Stimulated activated naive CD4-positive, alpha-beta T cell (primary cell): ENCODE measurements around the gene OLFML3.

ENCODE experiments used
- DNase-seq, 6 experiments: peaks; one replicate each; lab custom pipeline; 2025; lab: John Stamatoyannopoulos, UW

Gene OLFML3

DNA sequence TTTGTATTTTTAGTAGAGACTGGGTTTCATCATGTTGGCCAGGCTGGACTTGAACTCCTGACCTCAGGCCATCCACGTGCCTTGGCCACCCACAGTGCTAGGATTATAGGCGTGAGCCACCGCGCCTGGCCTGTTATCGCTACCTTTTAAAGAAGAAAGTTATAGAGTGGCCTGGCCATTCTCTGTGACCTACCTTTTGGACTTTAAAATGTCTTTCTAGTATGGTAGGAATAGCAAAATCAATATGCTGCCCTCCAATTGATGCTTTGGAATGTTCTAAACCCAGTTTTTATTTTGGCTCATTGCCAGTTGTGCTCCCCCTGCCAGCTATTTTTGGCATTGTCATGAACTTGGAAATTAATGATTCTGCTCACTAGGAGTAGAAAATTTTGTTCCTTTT, 30.3 kb upstream of the OLFML3 start:
- peak in 2 of 6 experiments; percentile 34 to 47 for DNase-seq

- no peak for DNase-seq
Observed at GRCh38 chr1:113950908-113951307, 28.4 kb upstream of the OLFML3 start.

GRCh38 chr1:113951719-113952118, 27.6 kb upstream of the OLFML3 start:
- no peak for DNase-seq

DNA sequence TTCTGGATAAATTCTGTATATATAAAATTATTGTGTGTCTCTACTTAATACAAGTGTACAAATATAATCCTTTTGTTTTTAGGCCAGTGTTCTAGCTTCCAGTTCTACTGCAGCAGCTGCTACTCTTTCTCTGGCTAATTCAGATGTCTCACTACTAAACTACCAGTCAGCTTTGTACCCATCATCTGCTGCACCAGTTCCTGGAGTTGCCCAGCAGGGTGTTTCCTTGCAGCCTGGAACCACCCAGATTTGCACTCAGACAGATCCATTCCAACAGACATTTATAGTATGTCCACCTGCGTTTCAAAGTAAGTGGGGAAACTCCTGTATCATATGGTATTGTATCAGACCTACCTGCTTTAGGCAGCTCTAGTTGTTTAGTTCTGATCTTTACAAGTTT, 21.3 kb upstream of the OLFML3 start:
- DNase-seq: no peak

GRCh38 chr1:113958691-113959090, 20.6 kb upstream of the OLFML3 start:
- DNase-seq: no peak

DNA sequence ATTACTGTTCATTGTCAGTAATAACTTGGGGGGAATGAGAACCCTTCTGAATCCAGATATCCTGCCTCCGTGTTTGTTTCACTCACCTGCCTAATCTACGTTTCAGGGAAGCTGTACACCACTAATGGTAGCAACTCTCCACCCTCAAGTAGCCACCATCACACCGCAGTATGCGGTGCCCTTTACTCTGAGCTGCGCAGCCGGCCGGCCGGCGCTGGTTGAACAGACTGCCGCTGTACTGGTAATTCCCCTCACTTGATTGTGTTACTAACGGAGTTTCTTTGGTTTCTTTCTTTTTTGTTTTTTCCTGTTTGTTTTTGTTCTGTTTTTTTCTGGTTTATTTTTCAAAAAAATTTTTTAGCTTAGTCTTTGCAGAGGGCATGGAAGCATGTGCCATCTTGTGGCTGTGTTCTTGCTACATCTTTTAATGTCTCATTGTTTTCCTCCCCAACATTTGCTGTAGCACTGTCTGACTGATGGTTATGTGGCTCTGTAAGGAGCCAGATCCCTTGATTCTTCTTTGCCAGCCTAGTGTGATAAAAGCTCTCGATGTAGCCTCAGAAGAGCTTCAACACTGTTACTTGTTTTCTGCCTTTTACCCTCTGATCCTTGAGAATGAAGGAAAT, 15.9 kb upstream of the OLFML3 start:
- DNase-seq: peak in 2 of 6 experiments; percentile 14 to 17

DNA sequence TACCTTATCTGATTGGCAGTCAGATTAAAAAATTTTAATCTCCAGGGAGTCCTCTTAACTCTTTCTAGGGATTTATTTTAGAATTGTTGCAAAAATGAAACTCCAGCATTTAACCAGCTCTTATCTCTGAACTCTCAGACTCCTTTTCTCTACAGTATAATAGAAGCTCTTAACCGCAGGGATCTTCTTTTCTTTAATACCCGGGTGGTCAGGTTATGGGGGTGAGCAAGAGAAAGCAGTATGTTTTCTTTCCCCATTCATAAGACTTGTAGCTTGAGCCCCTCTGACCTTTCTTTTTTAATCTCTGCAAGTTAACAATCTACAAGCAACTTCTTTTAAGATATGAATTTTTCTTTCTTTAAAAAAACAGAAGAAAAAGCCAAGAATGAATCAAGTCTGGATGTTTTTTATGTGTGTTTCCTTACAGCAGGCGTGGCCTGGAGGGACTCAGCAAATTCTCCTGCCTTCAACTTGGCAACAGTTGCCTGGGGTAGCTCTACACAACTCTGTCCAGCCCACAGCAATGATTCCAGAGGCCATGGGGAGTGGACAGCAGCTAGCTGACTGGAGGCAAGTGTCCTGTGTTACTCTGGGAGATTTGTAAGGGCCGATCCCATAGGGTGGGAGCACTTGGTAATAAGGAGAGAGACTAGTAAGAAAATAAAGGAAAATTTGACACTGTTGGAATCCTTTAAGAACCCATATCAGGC, 13.4 kb upstream of the OLFML3 start:
- DNase-seq: no peak

DNA sequence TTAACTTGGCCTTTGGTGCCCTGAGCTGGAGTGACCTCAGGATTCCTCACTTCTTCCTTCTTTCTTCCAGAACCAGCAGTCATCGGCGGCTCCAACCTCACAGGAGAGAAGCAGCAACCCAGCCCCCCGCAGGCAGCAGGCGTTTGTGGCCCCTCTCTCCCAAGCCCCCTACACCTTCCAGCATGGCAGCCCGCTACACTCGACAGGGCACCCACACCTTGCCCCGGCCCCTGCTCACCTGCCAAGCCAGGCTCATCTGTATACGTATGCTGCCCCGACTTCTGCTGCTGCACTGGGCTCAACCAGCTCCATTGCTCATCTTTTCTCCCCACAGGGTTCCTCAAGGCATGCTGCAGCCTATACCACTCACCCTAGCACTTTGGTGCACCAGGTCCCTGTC, 6.3 kb upstream of the OLFML3 start:
- DNase-seq: no peak

DNA sequence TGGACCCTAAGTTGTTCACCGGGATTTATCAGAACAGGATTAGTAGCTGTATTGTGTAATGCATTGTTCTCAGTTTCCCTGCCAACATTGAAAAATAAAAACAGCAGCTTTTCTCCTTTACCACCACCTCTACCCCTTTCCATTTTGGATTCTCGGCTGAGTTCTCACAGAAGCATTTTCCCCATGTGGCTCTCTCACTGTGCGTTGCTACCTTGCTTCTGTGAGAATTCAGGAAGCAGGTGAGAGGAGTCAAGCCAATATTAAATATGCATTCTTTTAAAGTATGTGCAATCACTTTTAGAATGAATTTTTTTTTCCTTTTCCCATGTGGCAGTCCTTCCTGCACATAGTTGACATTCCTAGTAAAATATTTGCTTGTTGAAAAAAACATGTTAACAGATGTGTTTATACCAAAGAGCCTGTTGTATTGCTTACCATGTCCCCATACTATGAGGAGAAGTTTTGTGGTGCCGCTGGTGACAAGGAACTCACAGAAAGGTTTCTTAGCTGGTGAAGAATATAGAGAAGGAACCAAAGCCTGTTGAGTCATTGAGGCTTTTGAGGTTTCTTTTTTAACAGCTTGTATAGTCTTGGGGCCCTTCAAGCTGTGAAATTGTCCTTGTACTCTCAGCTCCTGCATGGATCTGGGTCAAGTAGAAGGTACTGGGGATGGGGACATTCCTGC, 3.9 kb upstream of the OLFML3 start:
- DNase-seq: no peak

- DNase-seq: no peak
Observed at GRCh38 chr1:113976609-113977278, 2.5 kb upstream of the OLFML3 start.

GRCh38 chr1:113977906-113978305, 1.4 kb upstream of the OLFML3 start:
- DNase-seq: no peak

DNA sequence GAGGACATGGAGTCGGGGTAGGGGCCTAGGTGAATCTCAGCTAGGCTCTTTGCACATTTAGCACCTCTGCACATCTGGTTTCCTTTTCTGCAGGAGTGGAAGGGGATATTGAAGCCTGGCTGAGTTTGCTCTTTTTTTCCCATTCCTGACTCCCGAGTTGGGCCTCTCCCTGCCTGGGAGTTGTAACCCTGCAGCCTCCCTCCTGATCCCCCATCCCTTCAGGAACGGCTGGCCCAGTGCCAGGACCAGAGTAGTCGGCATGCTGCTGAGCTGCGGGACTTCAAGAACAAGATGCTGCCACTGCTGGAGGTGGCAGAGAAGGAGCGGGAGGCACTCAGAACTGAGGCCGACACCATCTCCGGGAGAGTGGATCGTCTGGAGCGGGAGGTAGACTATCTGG, 836 bp downstream of the OLFML3 start:
- no peak for DNase-seq

- DNase-seq: no peak
Observed at GRCh38 chr1:113981962-113982931, 3.0 kb downstream of the OLFML3 start.

DNA sequence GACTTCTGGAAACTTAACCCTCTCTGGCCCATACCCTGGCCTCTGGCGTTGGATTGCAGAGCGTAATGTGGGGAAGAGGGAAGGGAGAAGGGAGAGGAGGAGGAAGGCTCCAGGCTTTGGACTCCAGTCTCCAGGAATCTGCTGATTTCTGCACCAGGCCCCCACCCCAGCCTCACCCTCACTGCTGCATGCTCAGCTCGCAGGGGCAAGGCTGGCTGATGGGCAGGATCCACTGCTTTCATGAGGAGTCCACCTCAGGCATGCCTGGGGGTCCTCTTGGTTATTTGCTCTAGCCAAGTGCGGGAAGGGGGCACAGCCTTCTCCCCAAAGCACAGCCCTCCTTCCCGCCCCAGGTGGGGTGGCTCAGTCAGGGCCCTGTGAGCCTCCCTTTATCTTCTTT, 3.7 kb downstream of the OLFML3 start:
- DNase-seq: no peak

GRCh38 chr1:113983391-113983790, 4.1 kb downstream of the OLFML3 start:
- no peak for DNase-seq

GRCh38 chr1:113983826-113984225, 4.6 kb downstream of the OLFML3 start:
- DNase-seq: no peak

DNA sequence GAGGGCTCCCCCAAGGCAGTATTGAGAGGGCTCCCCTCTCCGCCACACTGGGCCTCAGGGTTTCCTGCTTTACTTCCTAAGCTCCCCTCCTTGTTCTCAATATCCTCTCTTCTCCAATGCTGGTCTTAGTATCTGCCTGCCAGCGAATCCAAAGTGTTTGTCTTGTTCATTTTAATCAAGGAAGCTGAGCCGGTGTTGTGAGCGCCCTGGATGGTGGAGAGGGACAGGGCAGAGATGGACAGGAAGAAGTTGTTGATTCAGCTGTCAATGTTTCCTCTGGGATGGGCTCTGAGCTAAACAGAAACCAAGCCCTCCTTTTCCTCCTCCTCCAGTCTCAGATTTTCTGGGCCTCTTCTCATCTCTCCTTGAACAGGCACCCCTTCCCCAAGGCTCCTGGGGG, 5.4 kb downstream of the OLFML3 start:
- no peak for DNase-seq

- DNase-seq: no peak
Observed at GRCh38 chr1:113986802-113987201, 7.5 kb downstream of the OLFML3 start.

DNA sequence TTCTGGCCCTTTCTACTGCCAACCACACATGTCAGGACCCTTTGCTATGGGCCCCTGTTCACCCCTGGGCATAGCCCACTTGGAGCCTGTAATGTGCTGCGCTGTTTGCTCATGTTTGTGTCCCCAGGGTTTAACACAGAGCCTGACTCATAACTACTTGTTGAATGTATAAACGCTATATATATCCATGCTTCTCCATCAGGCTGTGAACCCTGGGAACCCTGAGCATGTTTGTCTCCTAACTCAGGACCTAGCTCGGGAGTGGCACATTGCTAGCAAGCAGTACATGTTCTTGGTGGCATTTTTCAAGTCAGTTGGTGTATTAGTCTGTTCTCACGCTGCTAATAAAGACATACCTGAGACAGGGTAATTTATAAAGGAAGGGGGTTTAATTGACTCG, 8.0 kb downstream of the OLFML3 start:
- DNase-seq: no peak

DNA sequence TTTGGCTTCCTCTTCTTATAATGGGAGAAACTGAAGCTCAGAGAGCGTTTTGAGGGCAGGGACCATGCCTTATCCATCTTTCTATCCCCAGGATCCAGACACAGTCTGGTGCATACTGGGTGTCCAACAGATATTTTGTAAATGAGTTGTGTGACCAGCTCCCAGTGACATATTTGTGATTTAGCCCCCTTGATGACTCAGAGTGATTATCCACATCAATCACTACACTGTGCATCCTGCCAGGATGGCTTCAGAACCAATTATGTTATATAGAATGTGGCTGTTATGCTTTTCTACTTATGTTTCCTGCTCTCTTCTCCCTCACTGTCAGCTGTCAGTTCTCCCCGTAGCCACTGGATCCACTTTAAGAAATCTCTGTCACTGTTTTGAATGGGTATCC, 11.3 kb downstream of the OLFML3 start:
- no peak for DNase-seq

DNA sequence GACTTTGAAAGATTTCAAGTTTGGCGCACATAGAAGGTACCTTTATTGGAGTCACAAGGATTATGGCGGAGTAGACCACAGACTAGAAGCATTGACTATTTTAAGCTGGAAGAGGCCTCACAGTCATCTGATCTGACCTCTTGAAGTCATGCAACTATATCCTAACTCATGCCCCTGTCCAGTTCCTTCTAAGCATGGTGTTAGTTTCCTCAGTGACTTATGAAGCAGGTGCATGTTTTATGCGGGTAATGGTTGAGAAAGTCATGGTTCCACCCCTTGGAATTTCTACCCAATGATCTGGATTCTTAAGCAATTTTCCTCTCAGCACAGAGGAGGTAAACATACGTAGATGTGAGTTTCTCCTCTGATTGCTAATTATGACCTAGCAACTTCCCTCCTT, 11.7 kb downstream of the OLFML3 start:
- DNase-seq: no peak
